SK-N-MC (cell line): ENCODE results near the gene ACO2.

Experiments used
- EZH2 ChIP-seq: fragments of 200-600 bp; sonication (generic); IDR thresholded peaks from one replicate; pipeline ENCODE4 v1.6.1; 2017; ENCODE audit warnings: antibody characterized with exemption
- FOXP2 ChIP-seq: optimal IDR thresholded peaks from 2 replicates; pipeline ENCODE3; 2011; ENCODE audit warnings: mild to moderate bottlenecking, moderate library complexity; ENCODE audit not compliant: insufficient read depth; ENCODE audit errors: extremely low read length, control extremely low read depth
- POLR2AphosphoS5 ChIP-seq: IDR thresholded peaks from 2 replicates; pipeline ENCODE4 v1.6.1; 2012; ENCODE audit warnings: mild to moderate bottlenecking, low read depth, low read length, borderline replicate concordance

GRCh38 chr22:41478473-41478872 is 9.6 kb downstream of the ACO2 start:
- TF ChIP-seq EZH2, result no peak
- TF ChIP-seq FOXP2, result no peak
- no peak for TF ChIP-seq POLR2AphosphoS5
